Smooth muscle cell (in vitro differentiated cells): ENCODE measurements around the gene MARK1. TPM values are rescaled to one million over a fixed set of nuclear protein-coding genes. Genes with fewer than 3 reads are reported as not detected.

Source experiments
- DNase-seq: peaks from one replicate; lab custom pipeline; 2025; ENCODE audit not compliant: unreplicated experiment; lab: John Stamatoyannopoulos, UW
- H2AFZ ChIP-seq: fragments of 200-600 bp; sonication (generic); 2 replicates; pipeline ENCODE4 v1.6.0; 2016; ENCODE audit warnings: antibody characterized with exemption, low read depth, mild to moderate bottlenecking
- H3F3A ChIP-seq: fragments of 200-600 bp; sonication (generic); 2 replicates; pipeline ENCODE4 v1.6.0; 2017; ENCODE audit warnings: antibody characterized with exemption, low read depth
- H3K27ac ChIP-seq: fragments of 200-600 bp; sonication (generic); 2 replicates; pipeline ENCODE4 v1.5.1; 2016; ENCODE audit warnings: low read depth, mild to moderate bottlenecking
- H3K27me3 ChIP-seq: fragments of 200-600 bp; sonication (generic); 2 replicates; pipeline ENCODE4 v1.6.1; 2016; ENCODE audit warnings: low read depth, mild to moderate bottlenecking
- H3K36me3 ChIP-seq: fragments of 200-600 bp; sonication (generic); 2 replicates; pipeline ENCODE4 v1.5.1; 2016; ENCODE audit warnings: low read depth
- H3K4me1 ChIP-seq: fragments of 200-600 bp; sonication (generic); 2 replicates; pipeline ENCODE4 v1.5.1; 2016; ENCODE audit warnings: low read depth
- H3K4me2 ChIP-seq: fragments of 200-600 bp; sonication (generic); 2 replicates; pipeline ENCODE4 v1.6.0; 2016; ENCODE audit warnings: mild to moderate bottlenecking
- H3K4me3 ChIP-seq: fragments of 200-600 bp; sonication (generic); 2 replicates; pipeline ENCODE4 v1.5.1; 2016; ENCODE audit warnings: mild to moderate bottlenecking
- H3K79me2 ChIP-seq: fragments of 200-600 bp; sonication (generic); 2 replicates; pipeline ENCODE4 v1.6.0; 2016; ENCODE audit warnings: low read depth, mild to moderate bottlenecking
- H3K9ac ChIP-seq: fragments of 200-600 bp; sonication (generic); 2 replicates; pipeline ENCODE4 v1.6.0; 2016; ENCODE audit warnings: low read depth
- H3K9me3 ChIP-seq: fragments of 200-600 bp; sonication (generic); replicated peaks from 2 replicates; pipeline ENCODE4 v1.5.1; 2016; ENCODE audit warnings: low read depth
- H4K20me1 ChIP-seq: fragments of 200-600 bp; sonication (generic); 2 replicates; pipeline ENCODE4 v1.6.0; 2016; ENCODE audit warnings: low read depth
- CTCF ChIP-seq: fragments of 200-600 bp; sonication (generic); IDR thresholded peaks from 2 replicates; pipeline ENCODE4 v1.5.1; 2017; ENCODE audit warnings: borderline replicate concordance, mild to moderate bottlenecking, antibody characterized with exemption; ENCODE audit not compliant: insufficient read depth, poor library complexity, severe bottlenecking
- WGBS: methylation state at CpG from one replicate; pipeline ENCODE4 v1.1.7; 2016; ENCODE audit warnings: low lambda C conversion rate; 5-methylcytosine and 5-hydroxymethylcytosine counted together
- polyA plus RNA-seq: library from polyadenylated mRNA; unstranded; fragments of >200 nt; fragmentation: Nextera tagmentation; extraction: Ambion mirVana; gene quantifications from 2 replicates; pipeline ENCODE4 v1.2.1, GENCODE V29; 2016
- total RNA-seq: library from RNA; depleted of rRNA; stranded (reverse); fragments of >200 nt; gene quantifications from 2 replicates; pipeline ENCODE4 v1.2.3, GENCODE V29; 2014

Gene MARK1
- total and polyA plus RNA-seq, 2 experiments from 2014 or later = 4.4 to 5.5 TPM

DNA sequence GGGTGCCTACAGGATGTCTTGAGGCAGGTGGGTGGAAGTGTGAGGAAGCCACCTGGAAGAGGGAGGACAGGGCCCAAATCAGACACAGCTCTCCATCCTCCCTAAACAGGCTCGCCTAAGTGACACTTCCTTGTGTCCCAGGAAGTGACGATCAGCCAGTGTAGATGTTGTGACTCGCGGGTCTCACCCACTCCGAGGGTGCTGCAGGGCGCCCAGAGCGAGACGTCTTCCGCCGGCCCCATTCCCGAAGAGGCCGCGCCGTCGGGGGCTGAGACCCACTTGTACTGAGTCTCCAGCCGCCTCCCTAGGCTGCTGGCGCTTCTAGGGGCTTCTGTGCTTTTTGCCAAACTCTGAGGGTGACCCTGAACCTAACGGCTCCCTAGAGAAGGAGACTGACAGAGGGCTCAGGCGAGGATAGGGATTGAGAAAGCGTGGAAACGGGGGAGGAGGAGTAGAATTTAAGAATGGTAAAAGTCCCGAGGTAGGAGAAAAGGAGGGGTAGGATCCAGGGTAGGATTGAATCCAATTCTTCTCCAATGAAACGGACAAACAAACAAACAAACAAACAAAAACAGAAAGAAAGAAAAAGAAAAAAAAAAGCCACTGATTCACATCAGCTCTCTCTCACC, 543 bp upstream of the MARK1 start:
- no peaks in the 10 kb centered on the region for H4K20me1 ChIP-seq
- WGBS = 3% methylated on average over 23 of the region's 23 CpGs
- H3K9ac ChIP-seq = peak overlapping the region; percentile 62
- H3K79me2 ChIP-seq = peaks cover 25% of the 10 kb centered on the region
- H3K27me3 ChIP-seq = peaks cover 7% of the 10 kb centered on the region
- peaks cover 8% of the 10 kb centered on the region for H3F3A ChIP-seq
- peak overlapping the region; percentile 97 for H2AFZ ChIP-seq
- H3K27ac ChIP-seq = peak overlapping the region; percentile 20
- TF ChIP-seq CTCF = no peak
- peak overlapping the region; percentile 95 for H3K4me2 ChIP-seq
- peak overlapping the region; percentile 92 for H3K4me3 ChIP-seq
- no peak for DNase-seq
- H3K9me3 ChIP-seq = no peaks in the 10 kb centered on the region
- H3K36me3 ChIP-seq = no peaks in the 10 kb centered on the region
- H3K4me1 ChIP-seq = peaks cover 22% of the 10 kb centered on the region

- H3K9me3 ChIP-seq = no peaks in the 10 kb centered on the region
- TF ChIP-seq CTCF = no peak
- H3F3A ChIP-seq = peaks cover 8% of the 10 kb centered on the region
- H4K20me1 ChIP-seq = no peaks in the 10 kb centered on the region
- H3K79me2 ChIP-seq = peaks cover 35% of the 10 kb centered on the region
- H2AFZ ChIP-seq = peak overlapping the region; percentile 99
- WGBS = 1% methylated on average over 32 of the region's 55 CpGs
- H3K4me1 ChIP-seq = peaks cover 22% of the 10 kb centered on the region
- peak overlapping the region; percentile 92 for H3K4me3 ChIP-seq
- H3K27ac ChIP-seq = peak overlapping the region; percentile 45
- DNase-seq = no peak
- peak overlapping the region; percentile 95 for H3K4me2 ChIP-seq
- H3K27me3 ChIP-seq = no peaks in the 10 kb centered on the region
- H3K36me3 ChIP-seq = no peaks in the 10 kb centered on the region
- peak overlapping the region; percentile 93 for H3K9ac ChIP-seq
Observed at GRCh38 chr1:220528679-220529501, 954 bp downstream of the MARK1 start.

DNA sequence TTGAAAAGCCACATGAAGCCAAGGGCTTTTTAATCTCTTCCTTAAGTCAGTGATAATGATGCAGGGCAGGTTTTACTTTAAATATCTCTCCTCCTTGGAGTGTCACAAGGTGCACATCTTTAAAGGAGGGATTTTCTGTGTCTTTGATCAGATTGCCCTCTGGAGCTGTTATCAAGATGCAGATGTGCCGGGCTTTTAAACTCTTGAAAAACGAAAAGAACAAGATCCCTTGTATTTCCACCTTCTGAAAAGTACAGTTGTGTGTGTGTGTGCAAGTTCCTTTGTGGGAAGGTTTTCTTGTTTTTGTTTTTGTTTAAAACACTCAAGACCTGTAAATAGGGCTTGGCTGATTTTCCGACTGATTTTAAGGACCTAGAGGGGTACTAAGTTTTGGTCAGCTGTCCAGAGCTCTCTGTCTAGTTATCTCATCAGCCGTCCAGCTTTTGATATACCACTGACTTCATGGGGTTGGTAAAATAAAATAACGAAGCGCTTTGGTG, 1.6 kb downstream of the MARK1 start:
- peaks cover 8% of the 10 kb centered on the region for H3F3A ChIP-seq
- H3K9me3 ChIP-seq = no peaks in the 10 kb centered on the region
- H3K4me2 ChIP-seq = peak overlapping the region; percentile 95
- peak overlapping the region; percentile 99 for H2AFZ ChIP-seq
- H3K79me2 ChIP-seq = peaks cover 40% of the 10 kb centered on the region
- no peaks in the 10 kb centered on the region for H4K20me1 ChIP-seq
- TF ChIP-seq CTCF = no peak
- H3K27me3 ChIP-seq = no peaks in the 10 kb centered on the region
- H3K27ac ChIP-seq = no peak overlapping the region
- no peak overlapping the region for H3K9ac ChIP-seq
- H3K4me3 ChIP-seq = peak overlapping the region; percentile 92
- no peak for DNase-seq
- no peaks in the 10 kb centered on the region for H3K36me3 ChIP-seq
- WGBS = 28% methylated on average over 6 of the region's 6 CpGs
- peaks cover 22% of the 10 kb centered on the region for H3K4me1 ChIP-seq
